OCI-LY7 (cell line): ENCODE results near the gene CLVS2. TPM values are rescaled to one million over a fixed set of nuclear protein-coding genes. Genes with fewer than 3 reads are reported as not detected.

Experiments
- BruUV-seq: library from RNA; stranded (reverse); fragments of 400-500 nt; replicated peaks from 2 replicates; lab custom pipeline; 2021; lab: Mats Ljungman, UMichigan
- CTCF ChIA-PET: fragments of 300-600 bp; sonication (Branson Sonifier 250); formaldehyde crosslinking; loops from one replicate; lab custom pipeline; 2022; ENCODE audit warnings: antibody characterized with exemption; ENCODE audit not compliant: unreplicated experiment; lab: Charles Lee
- POLR2A ChIA-PET: fragments of 300-600 bp; sonication (Branson Sonifier 250); formaldehyde crosslinking; loops from one replicate; lab custom pipeline; 2022; ENCODE audit warnings: antibody characterized with exemption; lab: Charles Lee
- DNase-seq: peaks from one replicate; pipeline ENCODE4 v3.0.0-alpha.2; 2015; ENCODE audit warnings: low spot score
- H2AFZ ChIP-seq: fragments of 200-600 bp; sonication (generic), shearing (Covaris generic); 2 replicates; pipeline ENCODE4 v1.6.1; 2014; ENCODE audit warnings: mild to moderate bottlenecking, antibody characterized with exemption, low read length, moderate library complexity
- H3K27ac ChIP-seq: fragments of 200-600 bp; sonication (generic); 2 replicates; pipeline ENCODE4 v1.5.1; 2014; ENCODE audit warnings: mixed run types, low read depth, mild to moderate bottlenecking, moderate library complexity, low read length, inconsistent platforms; ENCODE audit not compliant: poor library complexity, severe bottlenecking
- H3K36me3 ChIP-seq: fragments of 200-600 bp; sonication (generic); 2 replicates; pipeline ENCODE4 v1.6.1; 2014; ENCODE audit warnings: mild to moderate bottlenecking, antibody characterized with exemption, low read length, moderate library complexity, mixed read lengths; ENCODE audit not compliant: insufficient read depth
- H3K4me1 ChIP-seq: fragments of 200-600 bp; sonication (generic); 2 replicates; pipeline ENCODE4 v1.5.1; 2014; ENCODE audit warnings: mild to moderate bottlenecking, low read length; ENCODE audit not compliant: insufficient read depth, poor library complexity, severe bottlenecking
- H3K4me2 ChIP-seq: fragments of 200-600 bp; sonication (generic); 2 replicates; pipeline ENCODE4 v1.6.1; 2014; ENCODE audit warnings: mild to moderate bottlenecking, low read length
- H3K4me3 ChIP-seq: fragments of 200-600 bp; sonication (generic); 2 replicates; pipeline ENCODE4 v1.5.1; 2014; ENCODE audit warnings: mild to moderate bottlenecking, low read depth, low read length; ENCODE audit not compliant: poor library complexity, severe bottlenecking
- H3K79me2 ChIP-seq: fragments of 200-600 bp; sonication (generic); 2 replicates; pipeline ENCODE4 v1.6.1; 2016; ENCODE audit warnings: low read depth, mild to moderate bottlenecking, low read length, moderate library complexity, mixed read lengths; ENCODE audit not compliant: insufficient read depth
- H3K9me2 ChIP-seq: fragments of 200-600 bp; sonication (generic); 2 replicates; pipeline ENCODE4 v1.6.1; 2016; ENCODE audit warnings: mild to moderate bottlenecking, low read length, mixed read lengths; ENCODE audit not compliant: insufficient read depth
- H3K9me3 ChIP-seq: fragments of 200-600 bp; sonication (generic); 2 replicates; pipeline ENCODE4 v1.6.1; 2014; ENCODE audit warnings: mild to moderate bottlenecking, mixed run types, low read length, mixed read lengths
- H4K20me1 ChIP-seq: fragments of 200-600 bp; sonication (generic); 2 replicates; pipeline ENCODE4 v1.6.1; 2014; ENCODE audit warnings: mild to moderate bottlenecking, antibody characterized with exemption, low read length, moderate library complexity, mixed read lengths; ENCODE audit not compliant: insufficient read depth
- EZH2phosphoT487 ChIP-seq: fragments of 200-600 bp; sonication (generic); IDR thresholded peaks from 2 replicates; pipeline ENCODE4 v1.6.1; 2018; ENCODE audit warnings: low read depth, borderline replicate concordance, mild to moderate bottlenecking, mixed run types, antibody characterized with exemption, low read length, moderate library complexity, mixed read lengths
- intact Hi-C: fragments of 100-400 bp; cut with micrococcal nuclease; formaldehyde crosslinking; loops from one replicate; pipeline ENCODE4 v1.10.0; 2022; ENCODE audit not compliant: unreplicated experiment
- total RNA-seq, 2 experiments: library from RNA; depleted of rRNA in 1 of 2; stranded (reverse); fragments of >200 nt in 1 of 2; shearing (Covaris generic) in 1 of 2; gene quantifications; 2 replicates each; pipeline ENCODE4 v1.2.3, GENCODE V29; 2014 to 2022
- TF ChIP-seq, protein P1 (sequence below): fragments of 200-600 bp; sonication (generic); conservative IDR thresholded peaks from 2 replicates; pipeline ENCODE4 v1.5.1; 2014; ENCODE audit warnings: mild to moderate bottlenecking, antibody characterized with exemption, low read length, moderate library complexity, mixed read lengths

Gene CLVS2
- total RNA-seq, 2 experiments from 2014 or later = not detected

DNA sequence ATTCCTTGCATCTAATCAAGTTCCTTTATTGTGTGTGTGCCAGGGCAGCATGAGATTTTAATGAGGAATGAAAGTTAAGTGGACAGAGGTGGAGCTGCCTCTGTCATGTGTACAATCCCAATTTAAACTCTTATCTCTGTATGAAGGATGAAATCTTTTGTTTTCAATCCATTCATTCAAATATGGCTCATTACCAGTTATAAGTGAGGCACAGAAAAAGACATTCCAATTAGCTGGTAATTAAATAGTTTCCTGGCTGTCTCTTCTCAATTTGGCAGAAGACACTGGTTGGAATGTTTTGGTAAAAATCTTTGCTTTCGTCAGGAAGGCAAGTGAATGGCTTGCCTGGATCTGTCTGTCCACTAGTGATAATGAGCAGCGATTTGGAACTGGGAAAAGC is 46.4 kb downstream of the CLVS2 start:
- BruUV-seq = no TSS peak
- Histone ChIP-seq H3K4me1 (no peaks in the 10 kb centered on the region), H3K9me3 (no peaks in the 10 kb centered on the region), H3K79me2 (no peaks in the 10 kb centered on the region), H3K36me3 (no peaks in the 10 kb centered on the region), H3K4me3 (no peak overlapping the region), H3K27ac (no peak overlapping the region), H2AFZ (no peak overlapping the region), H3K9me2 (no peaks in the 10 kb centered on the region), H4K20me1 (no peaks in the 10 kb centered on the region), H3K4me2 (no peak overlapping the region)
- no peak for DNase-seq
- CTCF ChIA-PET = no interaction called here
- TF ChIP-seq EZH2phosphoT487 = no peak
- TF ChIP-seq, protein P1, sequence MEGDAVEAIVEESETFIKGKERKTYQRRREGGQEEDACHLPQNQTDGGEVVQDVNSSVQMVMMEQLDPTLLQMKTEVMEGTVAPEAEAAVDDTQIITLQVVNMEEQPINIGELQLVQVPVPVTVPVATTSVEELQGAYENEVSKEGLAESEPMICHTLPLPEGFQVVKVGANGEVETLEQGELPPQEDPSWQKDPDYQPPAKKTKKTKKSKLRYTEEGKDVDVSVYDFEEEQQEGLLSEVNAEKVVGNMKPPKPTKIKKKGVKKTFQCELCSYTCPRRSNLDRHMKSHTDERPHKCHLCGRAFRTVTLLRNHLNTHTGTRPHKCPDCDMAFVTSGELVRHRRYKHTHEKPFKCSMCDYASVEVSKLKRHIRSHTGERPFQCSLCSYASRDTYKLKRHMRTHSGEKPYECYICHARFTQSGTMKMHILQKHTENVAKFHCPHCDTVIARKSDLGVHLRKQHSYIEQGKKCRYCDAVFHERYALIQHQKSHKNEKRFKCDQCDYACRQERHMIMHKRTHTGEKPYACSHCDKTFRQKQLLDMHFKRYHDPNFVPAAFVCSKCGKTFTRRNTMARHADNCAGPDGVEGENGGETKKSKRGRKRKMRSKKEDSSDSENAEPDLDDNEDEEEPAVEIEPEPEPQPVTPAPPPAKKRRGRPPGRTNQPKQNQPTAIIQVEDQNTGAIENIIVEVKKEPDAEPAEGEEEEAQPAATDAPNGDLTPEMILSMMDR = no peak
- intact Hi-C loops = no loop called here
- POLR2A ChIA-PET = no interaction called here

DNA sequence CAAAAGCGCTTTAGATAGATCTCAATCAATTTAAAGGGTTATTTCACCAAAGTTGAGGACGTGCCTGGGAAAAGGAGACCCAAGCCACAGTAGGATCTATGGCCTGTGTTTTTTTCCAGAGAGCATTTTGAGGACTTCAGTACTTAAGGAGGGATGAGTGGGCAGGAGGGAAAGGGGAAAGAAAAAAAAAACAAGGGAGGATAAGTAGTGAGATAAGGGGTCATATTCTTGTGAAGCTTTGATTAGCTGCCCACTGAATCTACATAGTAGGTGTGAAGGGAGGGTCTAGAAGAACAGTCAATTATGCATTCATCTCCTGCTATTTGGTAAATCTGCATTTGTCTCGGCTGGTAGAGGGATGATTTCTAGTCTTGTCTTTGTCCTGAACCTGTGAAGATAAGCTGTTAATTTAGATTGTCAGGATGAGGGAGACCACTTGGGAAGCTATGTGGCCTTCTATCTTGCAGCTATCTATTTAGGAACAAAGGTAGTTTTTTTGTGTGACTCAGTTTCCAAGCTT is 48.4 kb downstream of the CLVS2 start:
- TF ChIP-seq EZH2phosphoT487 = no peak
- TF ChIP-seq, protein P1 = no peak
- Histone ChIP-seq H3K27ac (no peak overlapping the region), H3K4me2 (no peak overlapping the region), H3K9me3 (no peaks in the 10 kb centered on the region), H2AFZ (no peak overlapping the region), H4K20me1 (no peaks in the 10 kb centered on the region), H3K79me2 (no peaks in the 10 kb centered on the region), H3K4me1 (no peaks in the 10 kb centered on the region), H3K4me3 (no peak overlapping the region), H3K36me3 (no peaks in the 10 kb centered on the region), H3K9me2 (no peaks in the 10 kb centered on the region)
- intact Hi-C loops = no loop called here
- BruUV-seq = no TSS peak
- POLR2A ChIA-PET = no interaction called here
- DNase-seq = no peak
- CTCF ChIA-PET = no interaction called here

DNA sequence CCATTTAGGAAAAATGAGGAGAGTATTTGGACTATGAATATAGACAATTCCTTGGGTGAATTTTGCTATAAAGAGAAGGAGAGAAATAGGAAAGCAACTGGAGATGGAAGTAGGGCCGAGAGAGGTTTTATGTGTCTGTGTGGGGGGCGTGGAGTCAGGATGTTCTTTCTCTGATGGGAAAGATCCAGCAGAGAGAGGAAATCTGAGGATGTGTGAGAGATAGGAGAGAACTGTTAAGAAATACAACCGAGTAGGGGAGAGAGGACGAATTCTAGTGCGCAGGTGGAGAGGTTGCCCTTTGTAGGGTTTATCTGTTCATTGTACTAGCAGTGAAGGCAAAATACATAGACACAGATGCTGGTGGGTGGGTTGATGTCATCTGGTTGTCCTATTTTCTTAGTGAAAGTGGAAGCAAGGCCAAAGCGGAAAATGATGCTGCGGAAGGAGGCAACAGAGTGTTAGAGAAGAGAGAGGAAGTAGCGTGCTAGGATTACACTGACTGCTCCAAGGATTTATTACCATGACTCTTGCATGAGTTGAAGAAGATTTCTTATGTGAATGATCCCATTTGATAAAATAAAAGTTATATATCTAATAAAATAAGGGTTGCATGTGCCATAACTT is 57.7 kb downstream of the CLVS2 start:
- Histone ChIP-seq H3K9me2 (no peaks in the 10 kb centered on the region), H3K9me3 (no peaks in the 10 kb centered on the region), H3K4me3 (no peak overlapping the region), H2AFZ (no peak overlapping the region), H4K20me1 (no peaks in the 10 kb centered on the region), H3K36me3 (no peaks in the 10 kb centered on the region), H3K4me1 (no peaks in the 10 kb centered on the region), H3K79me2 (no peaks in the 10 kb centered on the region), H3K27ac (no peak overlapping the region), H3K4me2 (no peak overlapping the region)
- no TSS peak for BruUV-seq
- ChIA-PET CTCF (no interaction called here), POLR2A (no interaction called here)
- DNase-seq = no peak
- TF ChIP-seq, protein P1 = no peak
- TF ChIP-seq EZH2phosphoT487 = no peak
- intact Hi-C loops = no loop called here
